HG03575 (cell line): ENCODE results near the gene ACKR1.

Experiments used
- ATAC-seq: cut with Tn5 transposase; IDR thresholded peaks from one replicate; pipeline ENCODE4 v1.9.1; 2021; ENCODE audit not compliant: unreplicated experiment, insufficient number of reproducible peaks, low FRiP score; ENCODE audit errors: extremely low read depth

Gene ACKR1

DNA sequence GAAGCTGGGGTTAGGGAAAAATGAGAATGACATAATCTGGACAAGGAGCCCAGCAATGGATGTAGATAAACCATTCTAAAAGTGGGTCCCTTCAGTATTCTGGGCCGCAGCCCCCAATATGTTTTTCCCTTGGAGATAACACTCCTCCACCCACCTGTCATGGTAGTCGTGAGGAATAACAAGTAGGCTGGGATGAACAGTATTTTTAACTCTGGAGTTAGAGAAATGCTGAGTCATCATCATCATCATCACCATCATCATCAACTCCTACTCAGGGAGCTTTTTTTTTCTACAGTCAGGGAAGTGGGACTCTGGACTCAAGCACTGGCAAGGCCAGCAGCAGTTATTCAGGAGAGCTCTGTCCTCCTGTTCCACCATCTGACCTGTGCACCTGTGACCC, 20.5 kb upstream of the ACKR1 start:
- ATAC-seq: no peak

- no peak for ATAC-seq
These were observed 19.6 kb upstream of the ACKR1 start for GRCh38 chr1:159185121-159185520.

DNA sequence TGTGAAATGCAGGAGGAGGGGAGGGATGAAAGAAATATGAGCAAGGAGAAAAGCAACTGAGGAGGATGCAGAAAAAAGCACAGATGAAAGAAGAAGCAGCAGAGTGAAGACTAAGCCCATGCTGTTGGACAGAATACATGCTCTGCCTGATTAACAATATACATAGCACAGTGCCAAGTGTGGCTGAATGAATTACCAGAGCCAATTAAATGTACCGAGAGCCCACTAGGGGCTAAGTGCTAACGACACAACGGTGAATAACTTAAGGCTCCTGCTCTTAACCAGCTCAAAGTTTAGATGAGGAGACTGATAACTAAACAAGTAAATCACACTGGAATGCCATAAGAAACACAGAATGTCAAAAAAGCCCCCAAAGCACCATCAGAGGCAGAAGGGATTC, 17.6 kb upstream of the ACKR1 start:
- ATAC-seq: no peak

DNA sequence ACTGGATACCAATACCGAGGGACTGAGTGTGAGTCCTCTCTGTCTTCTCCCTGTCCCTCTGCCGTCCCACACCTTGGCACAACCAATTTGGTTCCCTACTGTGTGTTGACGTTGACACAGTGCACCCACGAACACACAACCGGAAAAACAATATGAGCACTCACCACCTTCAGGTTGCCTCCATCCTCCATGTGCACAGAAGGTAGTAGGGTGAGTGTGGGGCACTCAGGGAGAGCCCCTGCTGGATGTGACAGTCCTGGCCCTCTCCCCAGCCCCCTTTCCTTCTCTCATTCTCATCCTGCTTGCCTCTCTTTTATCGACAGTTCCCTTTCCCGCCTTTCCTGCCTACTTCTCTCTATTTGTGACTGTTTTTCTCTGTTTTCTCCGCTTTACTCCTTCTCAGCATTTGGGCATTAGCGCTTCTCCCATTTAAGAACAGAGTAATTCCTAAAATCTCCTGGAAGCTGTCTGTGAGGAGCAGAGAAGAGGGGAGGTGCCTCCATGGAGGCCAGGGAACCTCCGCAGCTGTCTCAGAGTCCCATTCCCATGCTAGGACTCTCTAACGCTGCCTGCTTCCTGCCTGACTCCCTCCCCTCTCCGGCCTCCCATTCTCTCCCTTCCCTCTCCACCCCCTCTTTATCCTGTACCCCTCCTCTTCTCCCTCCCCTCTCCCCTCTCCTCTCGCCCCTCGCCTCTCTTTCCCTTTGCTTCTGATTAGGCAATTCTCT, 16.9 kb upstream of the ACKR1 start:
- ATAC-seq: no peak

GRCh38 chr1:159188375-159188788, 16.3 kb upstream of the ACKR1 start:
- ATAC-seq: peak; percentile 89

GRCh38 chr1:159190441-159190840, 14.2 kb upstream of the ACKR1 start:
- no peak for ATAC-seq

- no peak for ATAC-seq
These were observed 8.1 kb upstream of the ACKR1 start for GRCh38 chr1:159196543-159196942.

DNA sequence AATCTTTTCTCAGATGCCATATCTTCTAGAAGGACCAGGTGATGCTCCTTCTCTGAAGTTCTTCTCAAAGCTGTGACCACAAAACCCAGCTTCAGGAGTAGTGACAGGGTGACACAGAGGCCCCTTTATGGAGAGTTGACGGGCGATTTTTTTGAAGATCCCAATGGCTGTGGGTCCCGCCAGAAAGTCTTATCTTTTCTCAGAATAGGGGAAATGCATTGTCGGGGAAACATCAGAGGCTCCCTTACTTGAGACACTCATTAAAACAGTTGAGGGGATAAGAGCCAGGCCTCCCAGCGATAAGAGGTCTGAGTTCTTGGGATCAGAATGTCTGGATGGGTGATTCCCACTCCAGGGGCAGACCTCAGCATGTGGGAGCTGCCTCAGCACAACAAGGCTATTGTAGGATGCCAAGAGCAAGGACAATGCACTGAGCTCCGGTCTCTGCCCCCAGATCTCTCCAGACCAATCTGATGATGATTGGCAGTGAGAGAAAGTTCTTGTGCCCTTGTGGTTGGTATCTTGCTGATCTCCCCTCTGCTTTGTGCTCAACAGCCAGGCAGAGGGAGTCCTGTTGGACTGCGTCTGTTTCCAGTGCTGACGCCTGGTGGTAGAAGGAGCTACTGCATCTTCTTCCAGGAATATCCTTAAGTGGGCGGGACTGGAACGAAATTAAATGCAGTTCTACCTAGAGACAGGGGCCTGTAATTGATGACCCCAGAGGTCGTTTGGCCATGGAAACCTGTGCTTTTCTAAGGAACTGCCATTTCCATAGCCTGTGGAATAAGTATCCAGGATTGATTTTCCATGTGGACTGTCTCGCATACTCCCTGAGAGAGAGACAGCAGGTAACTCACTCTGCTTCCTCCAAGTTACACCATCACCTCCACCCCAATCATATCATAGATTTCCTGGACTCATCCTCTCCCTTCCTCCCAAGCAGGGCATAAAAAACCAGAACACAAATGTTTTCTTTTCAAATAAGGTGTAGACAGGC, 6.8 kb upstream of the ACKR1 start:
- no peak for ATAC-seq

DNA sequence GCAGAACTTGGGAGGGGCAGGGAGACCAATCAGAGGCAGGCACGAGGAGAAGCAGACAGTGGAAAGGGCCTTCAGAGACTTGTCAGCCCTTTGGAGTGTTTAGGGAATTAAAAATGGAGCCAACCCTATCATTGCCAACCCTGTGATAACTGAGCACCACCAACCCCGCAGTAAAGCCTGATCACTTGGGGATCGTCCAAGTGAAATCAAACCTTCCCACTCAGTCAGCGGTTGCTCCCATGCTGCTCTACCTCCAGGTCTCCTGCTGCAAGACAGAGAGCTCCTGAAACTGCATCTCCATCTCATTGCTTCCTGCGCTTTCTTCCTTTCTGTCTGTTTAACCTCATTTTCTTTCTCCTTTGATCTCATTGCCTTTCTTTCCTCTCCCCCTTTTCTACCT, 4.8 kb upstream of the ACKR1 start:
- no peak for ATAC-seq

- ATAC-seq: no peak
These were observed 3.9 kb upstream of the ACKR1 start for GRCh38 chr1:159200769-159201168.

- no peak for ATAC-seq
These were observed 3.0 kb upstream of the ACKR1 start for GRCh38 chr1:159201642-159202041.

GRCh38 chr1:159203610-159204009, 1.1 kb upstream of the ACKR1 start:
- ATAC-seq: no peak

DNA sequence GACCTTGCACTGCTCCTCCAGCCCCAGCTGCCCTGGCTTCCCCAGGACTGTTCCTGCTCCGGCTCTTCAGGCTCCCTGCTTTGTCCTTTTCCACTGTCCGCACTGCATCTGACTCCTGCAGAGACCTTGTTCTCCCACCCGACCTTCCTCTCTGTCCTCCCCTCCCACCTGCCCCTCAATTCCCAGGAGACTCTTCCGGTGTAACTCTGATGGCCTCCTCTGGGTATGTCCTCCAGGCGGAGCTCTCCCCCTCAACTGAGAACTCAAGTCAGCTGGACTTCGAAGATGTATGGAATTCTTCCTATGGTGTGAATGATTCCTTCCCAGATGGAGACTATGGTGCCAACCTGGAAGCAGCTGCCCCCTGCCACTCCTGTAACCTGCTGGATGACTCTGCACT, 550 bp downstream of the ACKR1 start:
- ATAC-seq: no peak

GRCh38 chr1:159206110-159206509, 1.4 kb downstream of the ACKR1 start:
- ATAC-seq: no peak

GRCh38 chr1:159207080-159207479, 2.4 kb downstream of the ACKR1 start:
- ATAC-seq: no peak

DNA sequence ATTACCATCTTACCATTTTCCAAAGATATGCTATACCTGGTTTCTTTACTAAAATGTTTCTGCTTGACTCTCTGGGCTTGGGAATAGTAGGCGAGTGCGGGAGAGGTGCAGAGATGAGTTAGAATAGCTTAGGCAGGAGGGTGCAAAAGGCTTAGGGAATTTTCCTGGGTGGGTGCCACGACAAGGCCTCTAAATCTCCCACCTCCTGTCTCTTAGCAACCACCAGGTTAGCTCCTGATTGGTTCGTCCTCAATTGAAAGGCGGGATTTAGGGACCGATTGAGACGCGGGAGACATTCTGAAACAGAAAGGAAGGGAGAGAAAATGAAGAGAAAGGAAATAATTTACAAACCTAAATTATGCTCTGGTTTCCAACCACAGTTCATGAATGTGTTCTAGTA, 3.1 kb downstream of the ACKR1 start:
- no peak for ATAC-seq

DNA sequence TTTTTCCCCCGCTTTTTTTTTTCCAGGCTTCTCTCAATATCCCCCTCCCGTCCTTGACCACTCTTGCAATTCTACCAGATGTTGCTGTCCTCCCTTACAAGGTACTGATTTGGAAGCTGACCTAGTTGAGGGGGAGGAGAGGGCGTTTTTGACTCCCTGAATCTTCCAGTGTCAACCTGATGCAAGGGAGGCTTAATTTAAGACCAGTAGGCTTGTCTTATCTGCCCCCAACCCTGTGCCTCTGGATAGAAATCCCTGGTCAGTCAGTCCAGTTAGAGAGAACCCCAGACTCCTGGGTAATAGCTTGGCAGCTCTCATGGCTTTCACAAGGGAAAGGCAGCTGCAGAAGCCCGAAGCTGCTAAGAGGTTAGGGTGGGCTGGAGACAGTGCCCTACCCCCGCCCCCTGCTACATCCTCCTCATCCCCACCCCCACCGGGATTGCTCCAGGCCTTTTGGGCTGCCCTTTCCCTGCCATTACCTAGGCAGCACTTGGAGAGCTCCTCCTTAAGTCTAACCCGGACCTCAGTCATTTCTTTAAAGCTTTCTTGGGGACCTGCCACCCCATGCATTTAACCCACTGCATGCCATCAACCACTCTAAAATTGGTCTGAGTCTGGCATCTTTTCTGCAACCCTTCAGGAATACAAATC, 3.6 kb downstream of the ACKR1 start:
- no peak for ATAC-seq

DNA sequence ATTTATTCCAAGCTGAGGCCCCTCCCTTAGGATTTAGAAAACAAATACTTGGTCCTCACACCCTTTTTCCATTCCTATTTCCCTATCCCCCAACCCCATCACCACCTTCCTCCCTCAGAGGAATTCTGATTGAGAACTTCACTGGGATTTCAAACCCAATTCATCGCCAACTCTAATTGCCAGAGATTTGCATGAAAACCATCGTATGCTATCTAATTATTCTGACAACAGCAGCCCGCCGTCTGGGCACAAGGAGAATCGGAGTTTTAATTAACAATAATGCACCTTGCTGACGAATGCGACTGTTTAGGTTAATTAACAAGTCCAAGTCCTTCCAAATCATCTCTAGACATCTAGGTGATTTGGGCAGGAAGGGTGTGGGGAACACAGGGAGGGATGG, 4.4 kb downstream of the ACKR1 start:
- ATAC-seq: no peak

- ATAC-seq: no peak
These were observed 6.9 kb downstream of the ACKR1 start for GRCh38 chr1:159211331-159212136.
